HG02970 (cell line): ENCODE data around the gene PYGM.

ENCODE experiments used
- ATAC-seq: cut with Tn5 transposase; IDR thresholded peaks from one replicate; pipeline ENCODE4 v1.9.1; 2021; ENCODE audit warnings: mild to moderate bottlenecking, moderate library complexity, moderate number of reproducible peaks; ENCODE audit not compliant: unreplicated experiment, low FRiP score

PYGM gene

DNA sequence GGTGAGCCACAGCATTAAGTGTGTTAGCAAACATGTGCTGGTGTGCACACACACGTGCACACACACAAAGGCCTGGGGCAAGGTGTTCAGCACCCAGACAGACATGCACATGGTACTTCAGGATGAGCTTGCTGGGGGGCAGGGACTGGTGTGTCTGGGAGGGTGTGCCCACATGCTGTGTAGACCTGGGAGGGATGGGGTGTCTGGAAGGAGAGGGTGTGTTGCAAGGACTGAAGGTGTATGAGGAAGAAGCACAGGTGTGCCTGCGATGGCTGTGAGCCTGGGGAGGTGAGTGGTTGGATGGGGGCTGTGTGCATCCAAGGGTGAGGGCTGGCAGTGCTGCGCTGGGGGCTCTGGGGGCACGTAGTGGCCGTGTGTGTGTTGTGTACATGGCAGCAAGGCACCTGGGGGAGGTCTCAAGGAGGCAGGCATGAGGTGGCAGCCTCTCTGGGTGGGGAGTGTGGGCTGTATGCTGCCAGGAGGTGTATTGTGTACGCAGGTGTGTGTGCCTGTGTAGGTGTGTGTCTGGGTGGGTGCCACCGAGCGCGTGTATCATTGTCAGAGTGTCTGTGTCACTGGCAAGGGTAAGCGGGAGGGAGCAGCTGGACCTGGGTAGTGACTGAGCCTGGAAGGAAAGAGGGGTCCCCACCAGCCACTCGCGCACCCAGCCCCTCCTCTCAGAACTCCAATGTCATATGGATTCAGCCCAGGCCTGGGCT is 39.0 kb downstream of the PYGM start:
- ATAC-seq: no peak

GRCh38 chr11:64720167-64720566 is 39.6 kb downstream of the PYGM start:
- no peak for ATAC-seq

- ATAC-seq: no peak
Measured at GRCh38 chr11:64719406-64719805, 40.4 kb downstream of the PYGM start.

GRCh38 chr11:64718780-64719124 is 41.0 kb downstream of the PYGM start:
- ATAC-seq: no peak

DNA sequence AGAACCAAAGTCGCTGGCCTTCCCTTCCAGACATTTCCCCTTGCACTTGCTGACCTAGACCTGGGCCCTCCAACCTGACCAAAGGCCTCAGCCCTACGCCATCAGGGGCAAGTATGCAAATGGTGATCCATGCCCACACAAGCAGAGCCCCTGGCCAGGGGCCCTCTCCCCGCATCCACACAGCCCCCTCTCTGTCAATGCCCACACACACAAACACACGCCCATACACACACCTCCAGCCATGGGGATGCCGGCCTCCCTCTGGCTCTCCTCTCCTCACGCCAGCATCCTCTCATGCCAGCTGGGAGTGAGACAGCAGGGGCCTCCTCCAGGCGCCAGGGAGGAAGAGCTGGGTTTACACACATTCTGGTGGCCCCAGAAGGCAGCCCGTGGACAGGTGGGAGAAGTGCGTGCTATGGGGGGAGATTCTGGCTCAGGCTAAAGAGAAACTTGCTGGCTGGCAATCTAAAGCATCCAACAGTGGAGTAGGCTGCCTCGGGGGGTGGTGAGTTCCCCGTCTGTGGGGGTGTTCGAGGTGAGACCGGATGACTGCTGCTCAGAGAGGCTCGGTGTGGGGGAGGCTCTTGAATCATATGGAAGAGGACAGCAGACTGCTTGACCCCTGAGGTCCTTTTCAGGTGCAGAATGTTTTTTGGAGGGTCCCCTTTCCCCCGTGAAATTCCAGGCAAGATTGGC is 41.5 kb downstream of the PYGM start:
- ATAC-seq: no peak

DNA sequence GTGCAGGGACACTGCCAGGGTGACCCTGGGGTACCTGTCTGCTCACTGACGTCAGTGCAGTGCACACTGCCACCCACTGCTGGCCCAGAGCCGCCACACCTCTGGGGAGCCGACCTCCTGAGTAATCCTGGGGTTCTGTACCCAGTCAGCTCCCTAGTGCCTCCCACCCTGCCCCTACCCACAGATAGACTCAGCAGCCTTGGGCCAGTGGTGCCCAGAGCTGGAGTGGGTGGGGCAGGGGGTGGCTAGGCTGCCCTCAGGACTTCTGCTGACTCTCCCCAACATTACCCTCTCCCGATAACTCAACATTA is 42.6 kb downstream of the PYGM start:
- ATAC-seq: no peak

DNA sequence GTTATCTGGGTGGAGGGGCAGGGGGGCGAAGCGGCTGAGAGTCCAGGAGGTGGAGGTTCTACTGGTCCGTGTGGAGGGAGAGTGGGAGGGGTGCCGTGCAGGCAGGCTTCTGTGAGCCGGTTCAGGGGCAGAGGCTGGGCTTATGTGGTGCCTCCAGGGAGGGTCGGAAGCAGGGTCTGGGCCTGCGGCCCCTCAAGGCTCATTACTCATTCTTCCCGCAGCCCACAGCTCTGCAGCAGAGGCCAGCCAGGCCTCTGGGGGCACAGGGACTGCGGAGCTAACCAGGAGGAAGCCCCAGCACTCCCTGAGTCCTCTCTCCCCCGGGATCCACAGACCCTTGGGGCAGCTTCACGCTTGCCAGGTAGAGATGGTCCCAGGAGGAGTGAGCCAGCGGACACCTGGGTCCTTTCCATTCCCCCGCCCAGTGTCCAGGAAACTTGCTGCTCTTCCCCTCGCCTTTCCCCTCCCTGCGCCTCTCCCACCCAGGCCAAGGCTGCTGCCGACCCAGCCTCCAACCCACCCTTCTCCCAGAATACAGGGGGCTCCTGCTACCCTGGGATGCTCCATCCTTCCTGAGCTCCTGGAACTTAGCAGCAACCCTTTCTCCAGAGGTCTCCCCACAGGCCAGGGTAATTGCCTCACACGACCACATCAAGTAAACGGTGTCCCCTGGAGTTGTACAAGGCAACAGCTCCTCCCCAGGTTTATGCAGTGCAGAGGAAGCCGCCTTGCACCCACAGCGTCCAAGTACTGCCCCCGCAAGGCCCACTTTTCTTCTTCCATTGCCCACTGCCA is 43.1 kb downstream of the PYGM start:
- ATAC-seq: no peak

GRCh38 chr11:64715756-64716472 is 43.9 kb downstream of the PYGM start:
- no peak for ATAC-seq

DNA sequence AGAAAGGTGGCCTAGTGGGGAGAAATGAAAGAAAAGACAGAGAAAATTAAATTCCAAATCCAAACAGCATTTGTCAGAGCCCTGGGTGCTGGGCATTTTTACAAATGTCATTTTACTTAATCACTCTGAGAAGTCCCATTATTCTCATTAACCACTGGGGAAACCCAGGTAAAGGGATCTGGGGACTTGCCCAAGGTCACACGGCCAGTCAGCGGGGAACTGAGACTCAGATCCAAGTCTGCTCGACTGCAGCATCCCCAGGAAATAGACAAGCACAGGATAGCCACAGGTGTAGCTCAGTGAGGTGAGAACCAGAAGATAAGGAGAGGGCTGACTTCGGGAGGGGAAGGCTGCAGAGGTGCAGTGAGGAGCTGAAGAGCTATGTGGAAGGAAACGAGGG is 44.7 kb downstream of the PYGM start:
- ATAC-seq: no peak

DNA sequence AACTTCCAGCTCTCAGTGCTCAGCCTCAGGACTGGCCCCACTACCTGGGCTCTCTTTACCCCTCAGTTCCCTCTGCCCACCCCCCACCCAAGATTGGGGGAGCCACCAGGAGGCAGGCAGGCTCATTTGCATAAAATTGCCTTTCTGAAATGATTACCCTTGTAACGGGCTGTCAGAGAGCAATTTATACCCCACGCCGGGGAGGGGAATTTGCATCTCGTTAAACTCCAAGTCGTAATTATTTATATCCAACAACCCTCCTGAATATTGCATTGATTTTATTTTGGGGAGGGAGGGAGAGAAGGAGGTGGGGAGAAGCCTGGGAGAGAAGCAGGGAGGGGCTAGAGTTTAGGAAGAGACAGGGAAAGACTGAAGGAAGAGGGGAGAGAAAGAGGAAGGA is 45.1 kb downstream of the PYGM start:
- ATAC-seq: no peak

GRCh38 chr11:64713781-64714363 is 45.9 kb downstream of the PYGM start:
- ATAC-seq: no peak

- no peak for ATAC-seq
Measured at GRCh38 chr11:64713016-64713707, 46.6 kb downstream of the PYGM start.

DNA sequence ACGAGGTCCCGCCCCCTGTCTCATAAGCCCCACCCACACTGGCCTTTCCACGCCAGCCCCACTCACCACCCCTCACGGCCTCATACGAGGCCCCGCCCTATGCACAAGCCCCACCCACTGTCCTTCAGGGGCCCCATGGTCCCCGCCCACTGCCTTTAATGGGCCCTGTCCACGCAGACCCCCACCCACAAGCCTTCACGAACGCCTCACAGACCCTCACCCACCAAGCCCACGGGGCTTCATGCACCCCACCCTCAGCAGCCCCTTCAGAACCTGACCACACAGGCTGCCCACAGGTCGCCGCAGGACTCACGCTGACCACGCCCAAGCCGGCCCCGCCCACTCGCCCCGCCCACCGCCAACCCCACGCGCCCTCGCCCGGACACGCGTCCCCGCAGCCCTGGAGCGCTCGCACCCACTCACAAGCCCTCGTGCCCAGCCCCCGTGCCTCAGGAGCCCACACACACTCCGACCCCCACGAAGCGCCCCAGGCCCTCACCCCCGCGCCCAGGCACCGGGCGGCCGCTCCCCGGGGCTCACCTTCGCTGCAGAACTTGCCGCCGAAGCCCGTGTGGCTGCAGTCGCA is 47.3 kb downstream of the PYGM start:
- ATAC-seq: no peak

DNA sequence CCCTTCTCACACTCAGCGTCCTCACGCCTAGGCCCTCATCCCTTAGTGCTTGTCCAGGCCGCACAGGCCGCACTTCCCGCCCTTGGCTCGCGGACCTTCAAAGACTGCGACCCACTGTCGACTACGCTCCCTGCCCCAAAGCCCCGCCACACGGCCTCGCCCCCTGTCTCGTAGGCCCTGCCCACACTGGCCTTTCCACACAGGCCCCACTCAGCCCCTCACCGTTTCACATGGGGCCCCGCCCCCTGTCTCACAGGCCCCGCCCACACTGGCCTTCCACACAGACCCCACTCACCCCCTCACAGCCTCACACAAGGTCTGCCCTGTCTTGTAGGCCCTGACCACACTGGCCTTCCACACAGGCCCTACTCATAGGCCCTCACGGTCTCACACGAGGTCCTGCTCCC is 47.8 kb downstream of the PYGM start:
- ATAC-seq: no peak

- ATAC-seq: no peak
Measured at GRCh38 chr11:64711138-64711955, 48.4 kb downstream of the PYGM start.

- ATAC-seq: no peak
Measured at GRCh38 chr11:64710418-64711137, 49.2 kb downstream of the PYGM start.

DNA sequence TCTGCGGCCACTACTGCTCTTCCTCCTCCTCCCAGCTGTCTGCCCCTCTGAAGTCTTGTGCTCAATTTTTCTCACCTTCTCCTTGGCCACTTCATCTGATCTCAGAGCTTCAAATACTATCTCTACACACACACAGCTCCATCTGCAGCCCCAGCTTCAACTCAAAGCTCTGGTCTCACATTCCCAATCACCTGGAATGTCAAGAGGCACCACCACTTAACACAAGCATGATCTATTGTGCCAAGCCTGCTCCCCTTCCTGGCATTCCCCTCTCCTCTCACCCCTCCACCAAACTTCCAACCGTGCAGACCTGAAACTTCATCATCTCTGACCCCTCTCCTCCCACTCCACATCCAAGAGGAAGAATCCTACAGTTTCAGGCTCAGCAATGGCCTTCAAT is 54.3 kb downstream of the PYGM start:
- ATAC-seq: no peak

- no peak for ATAC-seq
Measured at GRCh38 chr11:64703048-64703447, 56.7 kb downstream of the PYGM start.
